ENCODE measurements around the gene CXCL1.

DNA sequence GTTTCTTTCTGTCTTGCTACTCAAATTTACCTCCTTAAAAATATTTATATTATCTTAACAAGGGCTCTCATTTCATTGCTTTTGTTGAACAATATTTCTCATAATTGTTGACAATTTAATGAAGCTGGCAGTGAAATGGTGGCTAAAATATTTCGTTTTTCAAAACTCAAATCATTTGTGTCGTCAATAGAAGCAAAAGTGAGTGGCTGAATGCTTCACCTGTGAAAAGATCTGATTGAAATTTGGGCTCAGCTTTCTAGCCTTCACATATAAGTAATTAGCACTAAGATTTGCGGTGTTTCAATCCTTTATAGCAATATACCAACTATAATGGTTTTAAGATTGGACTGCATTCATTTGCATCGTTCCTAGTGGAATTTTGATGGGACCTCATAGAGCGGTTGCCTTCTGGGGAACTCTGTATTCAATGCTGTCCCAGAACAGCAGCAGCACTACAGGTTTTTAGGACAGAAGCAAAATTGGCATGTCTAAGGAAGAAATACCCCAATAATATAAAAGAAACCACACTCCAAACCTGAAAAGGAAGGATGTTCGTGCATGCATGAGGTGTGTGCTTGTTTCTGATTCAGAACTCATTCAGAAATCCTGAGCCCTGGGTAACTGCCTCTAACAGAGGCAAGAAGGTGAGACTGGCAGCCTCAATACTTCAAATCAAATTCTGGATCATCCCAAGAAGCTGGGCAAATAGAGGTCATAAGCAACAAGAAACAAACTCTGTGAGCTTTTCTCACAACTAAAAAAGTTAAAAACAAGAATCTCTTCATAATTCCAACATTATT is 2.5 kb downstream of the CXCL1 start:
- TF ChIP-seq YY1 (IDR thresholded peaks at IDR 0.05; ENCODE audit: low read depth) (no peak), TEAD4 (IDR thresholded peaks at IDR 0.05) (no peak), RAD21 (IDR thresholded peaks at IDR 0.05; ENCODE audit: low read depth) (no peak), TAF1 (IDR thresholded peaks at IDR 0.05; ENCODE audit: low read depth) (no peak), EGR1 (IDR thresholded peaks at IDR 0.05) (no peak), CEBPB (IDR thresholded peaks at IDR 0.05) (no peak), CREB1 (IDR thresholded peaks at IDR 0.05; ENCODE audit: low read depth) (no peak)
- TF ChIP-seq, protein P1, sequence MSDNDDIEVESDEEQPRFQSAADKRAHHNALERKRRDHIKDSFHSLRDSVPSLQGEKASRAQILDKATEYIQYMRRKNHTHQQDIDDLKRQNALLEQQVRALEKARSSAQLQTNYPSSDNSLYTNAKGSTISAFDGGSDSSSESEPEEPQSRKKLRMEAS (IDR thresholded peaks at IDR 0.05) = no peak
- TF ChIP-seq, protein P2, sequence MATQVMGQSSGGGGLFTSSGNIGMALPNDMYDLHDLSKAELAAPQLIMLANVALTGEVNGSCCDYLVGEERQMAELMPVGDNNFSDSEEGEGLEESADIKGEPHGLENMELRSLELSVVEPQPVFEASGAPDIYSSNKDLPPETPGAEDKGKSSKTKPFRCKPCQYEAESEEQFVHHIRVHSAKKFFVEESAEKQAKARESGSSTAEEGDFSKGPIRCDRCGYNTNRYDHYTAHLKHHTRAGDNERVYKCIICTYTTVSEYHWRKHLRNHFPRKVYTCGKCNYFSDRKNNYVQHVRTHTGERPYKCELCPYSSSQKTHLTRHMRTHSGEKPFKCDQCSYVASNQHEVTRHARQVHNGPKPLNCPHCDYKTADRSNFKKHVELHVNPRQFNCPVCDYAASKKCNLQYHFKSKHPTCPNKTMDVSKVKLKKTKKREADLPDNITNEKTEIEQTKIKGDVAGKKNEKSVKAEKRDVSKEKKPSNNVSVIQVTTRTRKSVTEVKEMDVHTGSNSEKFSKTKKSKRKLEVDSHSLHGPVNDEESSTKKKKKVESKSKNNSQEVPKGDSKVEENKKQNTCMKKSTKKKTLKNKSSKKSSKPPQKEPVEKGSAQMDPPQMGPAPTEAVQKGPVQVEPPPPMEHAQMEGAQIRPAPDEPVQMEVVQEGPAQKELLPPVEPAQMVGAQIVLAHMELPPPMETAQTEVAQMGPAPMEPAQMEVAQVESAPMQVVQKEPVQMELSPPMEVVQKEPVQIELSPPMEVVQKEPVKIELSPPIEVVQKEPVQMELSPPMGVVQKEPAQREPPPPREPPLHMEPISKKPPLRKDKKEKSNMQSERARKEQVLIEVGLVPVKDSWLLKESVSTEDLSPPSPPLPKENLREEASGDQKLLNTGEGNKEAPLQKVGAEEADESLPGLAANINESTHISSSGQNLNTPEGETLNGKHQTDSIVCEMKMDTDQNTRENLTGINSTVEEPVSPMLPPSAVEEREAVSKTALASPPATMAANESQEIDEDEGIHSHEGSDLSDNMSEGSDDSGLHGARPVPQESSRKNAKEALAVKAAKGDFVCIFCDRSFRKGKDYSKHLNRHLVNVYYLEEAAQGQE (IDR thresholded peaks at IDR 0.05; ENCODE audit: low read depth) = no peak
